Tibial nerve (tissue), 4 donors: Measurements from ENCODE around the gene ICA1L. TPM values are rescaled to one million over a fixed set of nuclear protein-coding genes. Genes with fewer than 3 reads are reported as not detected.
A peak's percentile ranks its signal among the peaks of the same experiment; 100 is the strongest.

Experiments
- DNase-seq, 2 donors: peaks; one replicate each; pipeline ENCODE4 v3.0.0-alpha.2; 2019; ENCODE audit warnings: low spot score in 2 of 2
- H3K27ac ChIP-seq, 4 donors: fragments of 200-600 bp; sonication (generic) in 3 of 4; one replicate each; pipeline ENCODE4 v1.5.1; 2017 to 2019; ENCODE audit warnings: mild to moderate bottlenecking in 1 of 4
- H3K27me3 ChIP-seq, 2 donors: fragments of 200-600 bp; sonication (generic) in 1 of 2; one replicate each; pipeline versions ENCODE4 v1.5.1 to v1.6.0; 2017 to 2019
- H3K36me3 ChIP-seq, 3 donors: fragments of 200-600 bp; sonication (generic); one replicate each; pipeline ENCODE4 v1.5.1; 2018 to 2019
- H3K4me1 ChIP-seq, 4 donors: fragments of 200-600 bp; sonication (generic) in 3 of 4; one replicate each; pipeline ENCODE4 v1.5.1; 2017 to 2019
- H3K4me3 ChIP-seq, 4 donors: fragments of 200-600 bp; sonication (generic) in 3 of 4; one replicate each; pipeline ENCODE4 v1.5.1; 2017 to 2019; ENCODE audit warnings: mild to moderate bottlenecking in 1 of 4, moderate library complexity in 1 of 4
- H3K9me3 ChIP-seq, 4 donors: fragments of 200-600 bp; sonication (generic) in 3 of 4; one replicate each; pipeline ENCODE4 v1.5.1; 2017 to 2019
- CTCF ChIP-seq, 5 experiments: fragments of 200-600 bp in 3 of 5; fragments of 450-650 bp in 2 of 5; sonication (generic) in 3 of 5; IDR thresholded peaks; one replicate each; pipeline ENCODE4 v1.5.1; 2016 to 2019; ENCODE audit warnings: antibody characterized with exemption in 5 of 5, mild to moderate bottlenecking in 3 of 5, moderate library complexity in 2 of 5
- EP300 ChIP-seq, 2 donors: sonication (generic); formaldehyde crosslinking; IDR thresholded peaks; one replicate each; pipeline ENCODE4 v1.6.1; 2017; ENCODE audit warnings: antibody characterized with exemption in 2 of 2, mild to moderate bottlenecking in 1 of 2
- POLR2A ChIP-seq, 2 donors: fragments of 450-650 bp; IDR thresholded peaks; one replicate each; pipeline ENCODE4 v1.6.1; 2017; ENCODE audit warnings: antibody characterized with exemption in 2 of 2, mild to moderate bottlenecking in 2 of 2, moderate library complexity in 2 of 2
- WGBS, 2 donors: methylation state at CpG; one replicate each; pipeline ENCODE4 v1.1.5; 2018; 5-methylcytosine and 5-hydroxymethylcytosine counted together
- total RNA-seq, 4 donors: library from RNA; depleted of rRNA; stranded (reverse); fragments of >200 nt; gene quantifications; one replicate each; pipeline ENCODE4 v1.1.0, GENCODE V29; 2016

Gene ICA1L
- total RNA-seq, 4 donors from 2014 or later, result 12.3 to 70.2 (median 32.7) TPM

- no peak overlapping the region for H3K27ac ChIP-seq
- H3K9me3 ChIP-seq, result no peaks in the 10 kb centered on the region
- no peak overlapping the region for H3K4me3 ChIP-seq
- H3K4me1 ChIP-seq, result no peaks in the 10 kb centered on the region
- no peaks in the 10 kb centered on the region for H3K27me3 ChIP-seq
- 82 to 87% methylated on average over 5 of the region's 5 CpGs for WGBS, 2 donors
- no peak for DNase-seq
- TF ChIP-seq CTCF (IDR thresholded peaks at IDR 0.05) (no peak), EP300 (IDR thresholded peaks at IDR 0.05) (no peak), POLR2A (IDR thresholded peaks at IDR 0.05) (no peak)
- peaks cover 0 to 84% (median 0%) of the 10 kb centered on the region in 3 donors for H3K36me3 ChIP-seq
Measured at GRCh38 chr2:202883987-202884675, 12.6 kb upstream of the ICA1L start.

GRCh38 chr2:202881570-202881969 lies 10.0 kb upstream of the ICA1L start:
- no peaks in the 10 kb centered on the region for H3K9me3 ChIP-seq
- H3K27ac ChIP-seq, result no peak overlapping the region
- no peaks in the 10 kb centered on the region for H3K4me1 ChIP-seq
- no peak overlapping the region for H3K4me3 ChIP-seq
- peaks cover 0 to 70% (median 0%) of the 10 kb centered on the region in 3 donors for H3K36me3 ChIP-seq
- WGBS, 2 donors, result 76 to 81% methylated on average over 4 of the region's 4 CpGs
- no peak for DNase-seq
- TF ChIP-seq POLR2A (IDR thresholded peaks at IDR 0.05) (no peak), CTCF (IDR thresholded peaks at IDR 0.05) (no peak), EP300 (IDR thresholded peaks at IDR 0.05) (no peak)
- H3K27me3 ChIP-seq, result no peaks in the 10 kb centered on the region

- Histone ChIP-seq H3K27ac (no peak overlapping the region), H3K4me3 (no peak overlapping the region), H3K36me3 (peaks cover 0 to 43% (median 0%) of the 10 kb centered on the region in 3 donors), H3K27me3 (no peaks in the 10 kb centered on the region), H3K9me3 (no peaks in the 10 kb centered on the region), H3K4me1 (no peaks in the 10 kb centered on the region)
- 93 to 99% methylated on average over 2 of the region's 2 CpGs for WGBS, 2 donors
- TF ChIP-seq EP300 (IDR thresholded peaks at IDR 0.05) (no peak), CTCF (IDR thresholded peaks at IDR 0.05) (no peak), POLR2A (IDR thresholded peaks at IDR 0.05) (no peak)
- no peak for DNase-seq
Measured at GRCh38 chr2:202877699-202878098, 6.1 kb upstream of the ICA1L start.

GRCh38 chr2:202870431-202871299 lies 901 bp downstream of the ICA1L start:
- WGBS, 2 donors, result 3 to 4% methylated on average over 34 to 37 of the region's 37 CpGs
- peak overlapping the region; percentile 20 to 89 (median 57) for H3K27ac ChIP-seq
- peak in 1 of 2 donors; percentile 19 for TF ChIP-seq EP300 (IDR thresholded peaks at IDR 0.05)
- peak; percentile 6 to 51 (median 22) for TF ChIP-seq CTCF (IDR thresholded peaks at IDR 0.05)
- TF ChIP-seq POLR2A (IDR thresholded peaks at IDR 0.05), result no peak
- H3K9me3 ChIP-seq, result no peaks in the 10 kb centered on the region
- peaks cover 0 to 11% (median 2%) of the 10 kb centered on the region in 4 donors for H3K4me1 ChIP-seq
- H3K27me3 ChIP-seq, result no peaks in the 10 kb centered on the region
- DNase-seq, result peak; percentile 28 to 61
- peaks cover 0 to 4% (median 0%) of the 10 kb centered on the region in 3 donors for H3K36me3 ChIP-seq
- peak overlapping the region; percentile 55 to 90 (median 84) for H3K4me3 ChIP-seq

GRCh38 chr2:202861987-202862386 lies 9.6 kb downstream of the ICA1L start:
- Histone ChIP-seq H3K4me3 (no peak overlapping the region), H3K4me1 (no peaks in the 10 kb centered on the region), H3K27ac (no peak overlapping the region), H3K27me3 (no peaks in the 10 kb centered on the region), H3K9me3 (peaks cover 0 to 3% (median 0%) of the 10 kb centered on the region in 4 donors), H3K36me3 (peaks cover 0 to 4% (median 0%) of the 10 kb centered on the region in 3 donors)
- WGBS, 2 donors, result 95 to 97% methylated on average over 3 of the region's 3 CpGs
- TF ChIP-seq EP300 (IDR thresholded peaks at IDR 0.05) (no peak), CTCF (IDR thresholded peaks at IDR 0.05) (no peak), POLR2A (IDR thresholded peaks at IDR 0.05) (no peak)
- DNase-seq, result no peak
